ENCODE results near the gene SPTBN1. TPM values are rescaled to one million over a fixed set of nuclear protein-coding genes. Genes with fewer than 3 reads are reported as not detected.

Gene SPTBN1
- total RNA-seq, 1 experiment from 2014 or later: 171 TPM

- peaks cover 8% of the 10 kb centered on the region for H3K9me3 Mint-ChIP-seq (ENCODE audit: unreplicated experiment)
- no peaks in the 10 kb centered on the region for H3K27me3 Mint-ChIP-seq (ENCODE audit: insufficient read depth, unreplicated experiment)
- intact Hi-C loops (cut with micrococcal nuclease): no loop called here
- no TSS peak for BruUV-seq (replicated peaks)
- no peaks in the 10 kb centered on the region for H3K36me3 Mint-ChIP-seq (ENCODE audit: insufficient read depth, unreplicated experiment)
- H3K4me3 Mint-ChIP-seq (ENCODE audit: unreplicated experiment): no peak overlapping the region
- ChIA-PET POLR2A (no interaction called here), CTCF (interaction anchor here (0.5 to 6.4 kb wide), 12 partner anchors 12 to 604 kb away, joined by 3 to 103 read pairs (median 5); no protein-coding TSS in a partner anchor)
- no peak for TF ChIP-seq CTCF (IDR thresholded peaks at IDR 0.05; ENCODE audit: unreplicated experiment)
- DNase-seq (ENCODE audit: unreplicated experiment): no peak
- H3K27ac Mint-ChIP-seq (ENCODE audit: low read depth, unreplicated experiment): no peak overlapping the region
- no peaks in the 10 kb centered on the region for H3K4me1 Mint-ChIP-seq (ENCODE audit: insufficient read depth, unreplicated experiment)
These were observed 250.5 kb downstream of the SPTBN1 start for GRCh38 chr2:54706622-54707021.

- POLR2A ChIA-PET: interaction anchor here (1.4 kb wide), 1 partner anchor 12 kb away, joined by 3 read pairs; no protein-coding TSS in a partner anchor
- CTCF ChIA-PET: interaction anchor here (0.6 to 2.8 kb wide), 6 partner anchors 36 to 602 kb away, joined by 3 to 11 read pairs (median 6); no protein-coding TSS in a partner anchor
- H3K9me3 Mint-ChIP-seq (ENCODE audit: unreplicated experiment): no peaks in the 10 kb centered on the region
These were observed 252.6 kb downstream of the SPTBN1 start for GRCh38 chr2:54708584-54709335.

GRCh38 chr2:54709336-54709809 is 253.2 kb downstream of the SPTBN1 start:
- no peak overlapping the region for H3K27ac Mint-ChIP-seq (ENCODE audit: low read depth, unreplicated experiment)
- CTCF ChIA-PET: interaction anchor here (0.6 to 1.6 kb wide), 3 partner anchors 44 to 602 kb away, joined by 4 to 7 read pairs (median 4); no protein-coding TSS in a partner anchor

More at GRCh38 chr2:54708584-54709335, 252.6 kb downstream of the SPTBN1 start:
- Mint-ChIP-seq H3K27ac (ENCODE audit: low read depth, unreplicated experiment) (no peak overlapping the region), H3K27me3 (ENCODE audit: insufficient read depth, unreplicated experiment) (no peaks in the 10 kb centered on the region), H3K4me1 (ENCODE audit: insufficient read depth, unreplicated experiment) (no peaks in the 10 kb centered on the region), H3K36me3 (ENCODE audit: insufficient read depth, unreplicated experiment) (no peaks in the 10 kb centered on the region), H3K4me3 (ENCODE audit: unreplicated experiment) (no peak overlapping the region)
- TF ChIP-seq CTCF (IDR thresholded peaks at IDR 0.05; ENCODE audit: unreplicated experiment): no peak
- BruUV-seq (replicated peaks): no TSS peak
- DNase-seq (ENCODE audit: unreplicated experiment): no peak
- intact Hi-C loops (cut with micrococcal nuclease): no loop called here

More at GRCh38 chr2:54709336-54709809, 253.2 kb downstream of the SPTBN1 start:
- TF ChIP-seq CTCF (IDR thresholded peaks at IDR 0.05; ENCODE audit: unreplicated experiment): no peak
- no peak overlapping the region for H3K4me3 Mint-ChIP-seq (ENCODE audit: unreplicated experiment)
- no peaks in the 10 kb centered on the region for H3K36me3 Mint-ChIP-seq (ENCODE audit: insufficient read depth, unreplicated experiment)
- H3K27me3 Mint-ChIP-seq (ENCODE audit: insufficient read depth, unreplicated experiment): no peaks in the 10 kb centered on the region
- no peaks in the 10 kb centered on the region for H3K9me3 Mint-ChIP-seq (ENCODE audit: unreplicated experiment)
- intact Hi-C loops (cut with micrococcal nuclease): no loop called here
- no TSS peak for BruUV-seq (replicated peaks)
- DNase-seq (ENCODE audit: unreplicated experiment): no peak
- no peaks in the 10 kb centered on the region for H3K4me1 Mint-ChIP-seq (ENCODE audit: insufficient read depth, unreplicated experiment)
- POLR2A ChIA-PET: interaction anchor here (1.4 kb wide), 1 partner anchor 11 kb away, joined by 3 read pairs; no protein-coding TSS in a partner anchor
